ENCODE results near the gene EPHA7. TPM values are rescaled to one million over a fixed set of nuclear protein-coding genes. Genes with fewer than 3 reads are reported as not detected.
A peak's percentile ranks its signal among the peaks of the same experiment; 100 is the strongest.

The EPHA7 gene
- 0.11 TPM for polyA plus RNA-seq (2013, experiment 1 of 2; ENCODE audit: insufficient read length)
- polyA plus RNA-seq (2013, experiment 2 of 2; ENCODE audit: insufficient read length): 0.28 TPM

- peak; percentile 86 for DNase-seq
Observed at GRCh38 chr6:93419304-93420162, at the start of gene EPHA7. Gene EPHA7 (minus strand): TSS chr6:93419559. CDS start chr6:93419341, 218 bp downstream.

- DNase-seq: peak; percentile 7
Observed at GRCh38 chr6:93468291-93468690, 48.9 kb upstream of the EPHA7 start.

- no peak for DNase-seq
Observed at GRCh38 chr6:93454533-93454932, 35.2 kb upstream of the EPHA7 start.

- no peak for DNase-seq
Observed at GRCh38 chr6:93453956-93454355, 34.6 kb upstream of the EPHA7 start.

GRCh38 chr6:93447874-93448273 is 28.5 kb upstream of the EPHA7 start:
- DNase-seq: no peak

- DNase-seq: no peak
Observed at GRCh38 chr6:93437491-93437890, 18.1 kb upstream of the EPHA7 start.

GRCh38 chr6:93433592-93433991 is 14.2 kb upstream of the EPHA7 start:
- no peak for DNase-seq

- peak; percentile 12 for DNase-seq
Observed at GRCh38 chr6:93424303-93425064, 5.1 kb upstream of the EPHA7 start.

GRCh38 chr6:93423542-93423941 is 4.2 kb upstream of the EPHA7 start:
- DNase-seq: peak; percentile 34

GRCh38 chr6:93420163-93420795 is 920 bp upstream of the EPHA7 start:
- DNase-seq: no peak

GRCh38 chr6:93418408-93419303 is 703 bp downstream of the EPHA7 start:
- peak; percentile 7 for DNase-seq

GRCh38 chr6:93418033-93418407 is 1.3 kb downstream of the EPHA7 start:
- DNase-seq: no peak

GRCh38 chr6:93417421-93418013 is 1.8 kb downstream of the EPHA7 start:
- DNase-seq: peak; percentile 7

GRCh38 chr6:93416571-93417420 is 2.6 kb downstream of the EPHA7 start:
- DNase-seq: no peak

- no peak for DNase-seq
Observed at GRCh38 chr6:93413190-93413589, 6.2 kb downstream of the EPHA7 start.

- no peak for DNase-seq
Observed at GRCh38 chr6:93412452-93412851, 6.9 kb downstream of the EPHA7 start.

GRCh38 chr6:93407186-93407585 is 12.2 kb downstream of the EPHA7 start:
- peak; percentile 7 for DNase-seq

GRCh38 chr6:93403390-93403789 is 16.0 kb downstream of the EPHA7 start:
- DNase-seq: no peak

- no peak for DNase-seq
Observed at GRCh38 chr6:93398723-93399122, 20.6 kb downstream of the EPHA7 start.

- no peak for DNase-seq
Observed at GRCh38 chr6:93394471-93394870, 24.9 kb downstream of the EPHA7 start.

Measured in fibroblast of skin of scalp (primary cell).